Vagina (tissue), 2 donors: ENCODE results near the gene SUPT16H.

Experiments used
- POLR2A ChIP-seq, 2 donors: fragments of 450-650 bp; IDR thresholded peaks; one replicate each; pipeline ENCODE4 v1.6.1; 2017; ENCODE audit warnings: antibody characterized with exemption in 2 of 2, mild to moderate bottlenecking in 2 of 2, moderate library complexity in 2 of 2
- POLR2AphosphoS5 ChIP-seq, 2 donors: sonication (generic); formaldehyde crosslinking; IDR thresholded peaks; one replicate each; pipeline ENCODE4 v1.9.0; 2017; ENCODE audit warnings: antibody characterized with exemption in 2 of 2, mild to moderate bottlenecking in 2 of 2, low read depth in 1 of 2; ENCODE audit not compliant: insufficient read depth in 1 of 2
- TF ChIP-seq, protein P1 (sequence below), 3 experiments: fragments of 450-650 bp in 2 of 3; fragments of 200-600 bp in 1 of 3; sonication (generic) in 1 of 3; IDR thresholded peaks; one replicate each; pipeline ENCODE4 v1.5.1; 2017 to 2019; ENCODE audit warnings: antibody characterized with exemption in 3 of 3, mild to moderate bottlenecking in 2 of 3, moderate library complexity in 2 of 3

GRCh38 chr14:21308132-21308478 is 75.7 kb downstream of the SUPT16H start:
- TF ChIP-seq, protein P1, sequence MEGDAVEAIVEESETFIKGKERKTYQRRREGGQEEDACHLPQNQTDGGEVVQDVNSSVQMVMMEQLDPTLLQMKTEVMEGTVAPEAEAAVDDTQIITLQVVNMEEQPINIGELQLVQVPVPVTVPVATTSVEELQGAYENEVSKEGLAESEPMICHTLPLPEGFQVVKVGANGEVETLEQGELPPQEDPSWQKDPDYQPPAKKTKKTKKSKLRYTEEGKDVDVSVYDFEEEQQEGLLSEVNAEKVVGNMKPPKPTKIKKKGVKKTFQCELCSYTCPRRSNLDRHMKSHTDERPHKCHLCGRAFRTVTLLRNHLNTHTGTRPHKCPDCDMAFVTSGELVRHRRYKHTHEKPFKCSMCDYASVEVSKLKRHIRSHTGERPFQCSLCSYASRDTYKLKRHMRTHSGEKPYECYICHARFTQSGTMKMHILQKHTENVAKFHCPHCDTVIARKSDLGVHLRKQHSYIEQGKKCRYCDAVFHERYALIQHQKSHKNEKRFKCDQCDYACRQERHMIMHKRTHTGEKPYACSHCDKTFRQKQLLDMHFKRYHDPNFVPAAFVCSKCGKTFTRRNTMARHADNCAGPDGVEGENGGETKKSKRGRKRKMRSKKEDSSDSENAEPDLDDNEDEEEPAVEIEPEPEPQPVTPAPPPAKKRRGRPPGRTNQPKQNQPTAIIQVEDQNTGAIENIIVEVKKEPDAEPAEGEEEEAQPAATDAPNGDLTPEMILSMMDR (IDR thresholded peaks at IDR 0.05) = no peak
- TF ChIP-seq POLR2A (IDR thresholded peaks at IDR 0.05) (no peak), POLR2AphosphoS5 (IDR thresholded peaks at IDR 0.05; ENCODE audit: insufficient read depth in 1 of 2, low read depth in 1 of 2) (no peak)
